A549 (cell line): ENCODE data around the gene DLX5. TPM values are rescaled to one million over a fixed set of nuclear protein-coding genes. Genes with fewer than 3 reads are reported as not detected.

ENCODE experiments used
- ATAC-seq, 2 experiments: fragments of 200-7000 bp in 1 of 2; fragments of >200 bp in 1 of 2; cut with Nextera tagmentation in 1 of 2; cut with Tn5 transposase in 1 of 2; 3 replicates each; pipeline versions ENCODE4 v1.8.0 to v1.9.1; 2018 to 2020; ENCODE audit warnings: mild to moderate bottlenecking in 1 of 2, moderate library complexity in 1 of 2
- CTCF ChIA-PET: fragments of 300-600 bp; sonication (Branson Sonifier 250); formaldehyde crosslinking; extraction: SDS; loops from one replicate; lab custom pipeline; 2021; ENCODE audit warnings: antibody characterized with exemption, inconsistent platforms; lab: Yijun Ruan, JAX
- POLR2A ChIA-PET: fragments of 350-600 bp; formaldehyde crosslinking; extraction: SDS; loops from one replicate; lab custom pipeline; 2021; ENCODE audit warnings: antibody characterized with exemption, inconsistent platforms; lab: Yijun Ruan, JAX
- DNase-seq, 2 experiments: peaks; one replicate each; pipeline versions ENCODE4 v3.0.0 to v3.0.0-alpha.2; 2011 to 2016; ENCODE audit warnings: low read depth in 1 of 2, low spot score in 1 of 2
- FAIRE-seq: peaks from 2 replicates; lab custom pipeline; 2011; peaks lifted over from hg19 to GRCh38; lab: Jason Lieb, UNC
- H3K27ac ChIP-seq, 2 experiments: fragments of >200 bp; sonication (Bioruptor Twin); formaldehyde crosslinking; 3 replicates each; pipeline ENCODE4 v1.5.1; 2016 to 2017
- H3K4me1 ChIP-seq: fragments of >200 bp; sonication (Bioruptor Twin); formaldehyde crosslinking; 3 replicates; pipeline ENCODE4 v1.6.1; 2016
- H3K4me2 ChIP-seq: fragments of >200 bp; sonication (Bioruptor Twin); formaldehyde crosslinking; 3 replicates; pipeline ENCODE4 v1.6.1; 2016
- H3K4me3 ChIP-seq: fragments of >200 bp; sonication (Bioruptor Twin); formaldehyde crosslinking; 3 replicates; pipeline ENCODE4 v1.5.1; 2016
- H3K9me3 ChIP-seq: fragments of >200 bp; sonication (Bioruptor Twin); formaldehyde crosslinking; 3 replicates; pipeline ENCODE4 v1.6.1; 2016
- CBX2 ChIP-seq: fragments of 200-600 bp; sonication (generic); IDR thresholded peaks from 2 replicates; pipeline ENCODE4 v1.6.1; 2016; ENCODE audit warnings: low read depth, mild to moderate bottlenecking, borderline replicate concordance
- CHD4 ChIP-seq: fragments of 200-600 bp; sonication (generic); IDR thresholded peaks from 2 replicates; pipeline ENCODE4 v1.6.1; 2016; ENCODE audit warnings: antibody characterized with exemption, mild to moderate bottlenecking, borderline replicate concordance
- EP300 ChIP-seq, 2 experiments: fragments of >200 bp; sonication (Bioruptor Twin); formaldehyde crosslinking; IDR thresholded peaks; 2 replicates in 1 of 2; 3 replicates in 1 of 2; pipeline ENCODE4 v1.6.1; 2016 to 2017
- FOSB ChIP-seq: fragments of 250-450 bp; sonication (Bioruptor Pico); IDR thresholded peaks from 2 replicates; pipeline ENCODE4 v1.5.0; 2020; ENCODE audit warnings: mild to moderate bottlenecking, moderate library complexity
- FOSL2 ChIP-seq, 2 experiments: fragments of 450-650 bp in 1 of 2; fragments of >200 bp in 1 of 2; sonication (Bioruptor Twin) in 1 of 2; formaldehyde crosslinking; IDR thresholded peaks; 2 replicates each; pipeline versions ENCODE4 v1.5.0 to v1.6.1; 2016 to 2020; ENCODE audit warnings: mild to moderate bottlenecking in 1 of 2, moderate library complexity in 1 of 2
- GATA3 ChIP-seq: IDR thresholded peaks from 2 replicates; pipeline ENCODE4 v1.6.1; 2012; ENCODE audit warnings: borderline replicate concordance
- HEYL ChIP-seq: fragments of 250-450 bp; sonication (Bioruptor Pico); IDR thresholded peaks from 2 replicates; pipeline ENCODE4 v1.8.0; 2021; ENCODE audit warnings: mild to moderate bottlenecking, moderate library complexity
- JUN ChIP-seq, 2 experiments: fragments of >200 bp; sonication (Bioruptor Twin); formaldehyde crosslinking; IDR thresholded peaks; 2 replicates in 1 of 2; 3 replicates in 1 of 2; pipeline ENCODE4 v1.6.1; 2016 to 2017
- KDM1A ChIP-seq: fragments of 200-600 bp; sonication (generic); IDR thresholded peaks from 2 replicates; pipeline ENCODE4 v1.6.1; 2016; ENCODE audit warnings: low read depth, mild to moderate bottlenecking
- KDM5A ChIP-seq: fragments of 200-600 bp; sonication (generic); IDR thresholded peaks from 2 replicates; pipeline ENCODE4 v1.6.1; 2016; ENCODE audit warnings: antibody characterized with exemption, mild to moderate bottlenecking
- MAFK ChIP-seq: fragments of 450-650 bp; IDR thresholded peaks from 2 replicates; pipeline ENCODE4 v1.6.1; 2014; ENCODE audit not compliant: partially characterized antibody
- MAZ ChIP-seq: fragments of 150-350 bp; IDR thresholded peaks from 2 replicates; pipeline ENCODE4 v1.6.1; 2014; ENCODE audit warnings: antibody characterized with exemption, low read depth, low read length, borderline replicate concordance
- MYC ChIP-seq: IDR thresholded peaks from 2 replicates; pipeline ENCODE4 v1.6.1; 2012; ENCODE audit warnings: mild to moderate bottlenecking, inconsistent platforms, low read length, improper control_type of control experiment, borderline replicate concordance
- POLR2A ChIP-seq: IDR thresholded peaks from 2 replicates; pipeline ENCODE4 v1.6.1; 2012; ENCODE audit warnings: mild to moderate bottlenecking, low read length
- POLR2AphosphoS2 ChIP-seq: conservative IDR thresholded peaks from 2 replicates; pipeline ENCODE4 v1.6.1; 2012; ENCODE audit warnings: low read length, improper control_type of control experiment, inconsistent platforms
- RAD21 ChIP-seq, 2 experiments: fragments of >200 bp in 1 of 2; sonication (Bioruptor Twin) in 1 of 2; formaldehyde crosslinking in 1 of 2; IDR thresholded peaks in 1 of 2; conservative IDR thresholded peaks in 1 of 2; 2 replicates in 1 of 2; 3 replicates in 1 of 2; pipeline ENCODE4 v1.6.1; 2012 to 2018; ENCODE audit warnings: inconsistent platforms in 1 of 2
- RARB ChIP-seq: fragments of 250-450 bp; sonication (Bioruptor Pico); IDR thresholded peaks from 2 replicates; pipeline ENCODE4 v1.8.0; 2021; ENCODE audit warnings: mild to moderate bottlenecking, moderate library complexity
- RCOR1 ChIP-seq: fragments of 150-350 bp; IDR thresholded peaks from 2 replicates; pipeline ENCODE4 v1.6.1; 2014; ENCODE audit warnings: antibody characterized with exemption, low read length, low read depth
- RFX5 ChIP-seq: fragments of 450-650 bp; IDR thresholded peaks from 2 replicates; pipeline ENCODE4 v1.7.1; 2014; ENCODE audit warnings: antibody characterized with exemption, mild to moderate bottlenecking, moderate library complexity
- TFCP2L1 ChIP-seq: fragments of 250-450 bp; sonication (Bioruptor Pico); IDR thresholded peaks from 2 replicates; pipeline ENCODE4 v1.5.0; 2021; ENCODE audit warnings: mild to moderate bottlenecking
- TP53 ChIP-seq: fragments of 250-450 bp; sonication (Bioruptor Pico); IDR thresholded peaks from 2 replicates; pipeline ENCODE4 v1.5.0; 2021; ENCODE audit warnings: mild to moderate bottlenecking, moderate library complexity
- ZFP36 ChIP-seq: fragments of 450-650 bp; IDR thresholded peaks from 2 replicates; pipeline ENCODE4 v1.6.1; 2014; ENCODE audit warnings: borderline replicate concordance; ENCODE audit not compliant: partially characterized antibody
- ZNF302 ChIP-seq: fragments of 250-450 bp; sonication (Bioruptor Pico); IDR thresholded peaks from 2 replicates; pipeline ENCODE4 v1.9.0; 2021; ENCODE audit warnings: inconsistent platforms, mild to moderate bottlenecking, moderate library complexity
- WGBS: methylation state at CpG from one replicate; pipeline ENCODE4 v1.1.6; 2017; ENCODE audit errors: missing lambda C conversion rate; 5-methylcytosine and 5-hydroxymethylcytosine counted together
- polyA plus RNA-seq, 4 experiments: library from polyadenylated mRNA; depleted of rRNA in 3 of 4; stranded (reverse); fragments of >200 nt; fragmentation: RNase III in 1 of 4; extraction: RNeasy Plus Mini Kit Qiagen cat#74134 plus additional on column Dnase treatment in 1 of 4; gene quantifications; 2 replicates in 3 of 4; 3 replicates in 1 of 4; pipeline ENCODE4 v1.2.3, GENCODE V29; 2011 to 2017
- TF ChIP-seq, protein P1 (sequence below): fragments of >200 bp; sonication (Bioruptor Twin); formaldehyde crosslinking; IDR thresholded peaks from 3 replicates; pipeline ENCODE4 v1.5.1; 2016
- TF ChIP-seq, protein P2 (sequence below): fragments of 250-450 bp; sonication (Bioruptor Pico); IDR thresholded peaks from 2 replicates; pipeline ENCODE4 v1.5.0; 2020; ENCODE audit warnings: low read depth, mild to moderate bottlenecking, moderate library complexity
- TF ChIP-seq, protein P3 (sequence below): fragments of 250-450 bp; sonication (Bioruptor Pico); IDR thresholded peaks from 2 replicates; pipeline ENCODE4 v1.5.0; 2021; ENCODE audit warnings: mild to moderate bottlenecking, moderate library complexity, borderline replicate concordance
- TF ChIP-seq, protein P4 (sequence below): fragments of >200 bp; sonication (Bioruptor Twin); formaldehyde crosslinking; IDR thresholded peaks from 2 replicates; pipeline ENCODE4 v1.6.1; 2016

The DLX5 gene
- polyA plus RNA-seq, 2 of the 4 experiments (the other 2 are of a cell fraction) = not detected

DNA sequence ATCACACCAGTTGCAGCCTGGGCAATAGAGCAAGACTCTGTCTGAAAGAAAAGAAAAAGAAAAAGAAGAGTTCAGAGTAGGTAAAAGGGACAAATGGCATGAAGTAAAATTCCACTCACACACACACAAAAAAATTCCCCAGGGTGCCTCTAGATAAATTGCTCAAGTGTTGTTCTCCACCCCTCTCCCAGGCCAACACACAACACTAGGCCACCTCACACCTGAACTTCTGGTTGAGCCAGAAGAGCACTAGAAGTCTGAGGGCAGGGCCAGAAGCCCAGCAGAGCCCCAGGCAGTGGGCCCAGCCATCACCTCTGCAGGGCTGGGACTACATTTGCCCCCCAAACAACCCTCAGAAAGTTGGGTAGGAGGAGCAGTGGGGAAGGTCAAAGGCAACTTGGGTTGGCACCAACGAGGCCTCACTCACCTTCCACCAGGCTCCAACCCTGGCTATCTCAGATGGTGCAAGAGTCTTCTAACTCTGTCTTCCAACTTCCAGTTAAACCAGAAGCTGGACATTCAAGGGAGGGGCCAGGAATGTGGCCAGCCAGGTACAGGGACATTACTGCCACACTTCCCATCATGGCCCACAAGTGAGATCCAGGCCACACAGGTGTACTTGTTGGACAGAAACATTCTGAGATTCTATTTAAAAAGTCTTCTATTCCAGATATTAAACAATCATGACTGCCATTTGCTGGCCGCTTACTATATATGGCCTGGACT is 44.9 kb downstream of the DLX5 start:
- DNase-seq = no peak
- no peak overlapping the region for H3K4me3 ChIP-seq
- TF ChIP-seq RAD21 (conservative IDR thresholded peaks at IDR 0.05 in 1 of 2, IDR thresholded peaks at IDR 0.05 in 1 of 2) (no peak), FOSL2 (IDR thresholded peaks at IDR 0.05) (no peak), FOSL2 (CRISPR knock-in tag; IDR thresholded peaks at IDR 0.05) (no peak), KDM1A (no peak), CBX2 (no peak), RFX5 (no peak), ZFP36 (no peak), MYC (no peak), TP53 (CRISPR knock-in tag) (no peak), RCOR1 (no peak), HEYL (no peak), FOSB (no peak), TFCP2L1 (CRISPR knock-in tag) (no peak), GATA3 (no peak), KDM5A (no peak), EP300 (IDR thresholded peaks at IDR 0.05) (no peak), CHD4 (no peak), POLR2AphosphoS2 (no peak)
- TF ChIP-seq, protein P1, sequence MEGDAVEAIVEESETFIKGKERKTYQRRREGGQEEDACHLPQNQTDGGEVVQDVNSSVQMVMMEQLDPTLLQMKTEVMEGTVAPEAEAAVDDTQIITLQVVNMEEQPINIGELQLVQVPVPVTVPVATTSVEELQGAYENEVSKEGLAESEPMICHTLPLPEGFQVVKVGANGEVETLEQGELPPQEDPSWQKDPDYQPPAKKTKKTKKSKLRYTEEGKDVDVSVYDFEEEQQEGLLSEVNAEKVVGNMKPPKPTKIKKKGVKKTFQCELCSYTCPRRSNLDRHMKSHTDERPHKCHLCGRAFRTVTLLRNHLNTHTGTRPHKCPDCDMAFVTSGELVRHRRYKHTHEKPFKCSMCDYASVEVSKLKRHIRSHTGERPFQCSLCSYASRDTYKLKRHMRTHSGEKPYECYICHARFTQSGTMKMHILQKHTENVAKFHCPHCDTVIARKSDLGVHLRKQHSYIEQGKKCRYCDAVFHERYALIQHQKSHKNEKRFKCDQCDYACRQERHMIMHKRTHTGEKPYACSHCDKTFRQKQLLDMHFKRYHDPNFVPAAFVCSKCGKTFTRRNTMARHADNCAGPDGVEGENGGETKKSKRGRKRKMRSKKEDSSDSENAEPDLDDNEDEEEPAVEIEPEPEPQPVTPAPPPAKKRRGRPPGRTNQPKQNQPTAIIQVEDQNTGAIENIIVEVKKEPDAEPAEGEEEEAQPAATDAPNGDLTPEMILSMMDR = no peak
- TF ChIP-seq, protein P2, sequence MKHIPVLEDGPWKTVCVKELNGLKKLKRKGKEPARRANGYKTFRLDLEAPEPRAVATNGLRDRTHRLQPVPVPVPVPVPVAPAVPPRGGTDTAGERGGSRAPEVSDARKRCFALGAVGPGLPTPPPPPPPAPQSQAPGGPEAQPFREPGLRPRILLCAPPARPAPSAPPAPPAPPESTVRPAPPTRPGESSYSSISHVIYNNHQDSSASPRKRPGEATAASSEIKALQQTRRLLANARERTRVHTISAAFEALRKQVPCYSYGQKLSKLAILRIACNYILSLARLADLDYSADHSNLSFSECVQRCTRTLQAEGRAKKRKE (CRISPR knock-in tag) = no peak
- TF ChIP-seq, protein P3, sequence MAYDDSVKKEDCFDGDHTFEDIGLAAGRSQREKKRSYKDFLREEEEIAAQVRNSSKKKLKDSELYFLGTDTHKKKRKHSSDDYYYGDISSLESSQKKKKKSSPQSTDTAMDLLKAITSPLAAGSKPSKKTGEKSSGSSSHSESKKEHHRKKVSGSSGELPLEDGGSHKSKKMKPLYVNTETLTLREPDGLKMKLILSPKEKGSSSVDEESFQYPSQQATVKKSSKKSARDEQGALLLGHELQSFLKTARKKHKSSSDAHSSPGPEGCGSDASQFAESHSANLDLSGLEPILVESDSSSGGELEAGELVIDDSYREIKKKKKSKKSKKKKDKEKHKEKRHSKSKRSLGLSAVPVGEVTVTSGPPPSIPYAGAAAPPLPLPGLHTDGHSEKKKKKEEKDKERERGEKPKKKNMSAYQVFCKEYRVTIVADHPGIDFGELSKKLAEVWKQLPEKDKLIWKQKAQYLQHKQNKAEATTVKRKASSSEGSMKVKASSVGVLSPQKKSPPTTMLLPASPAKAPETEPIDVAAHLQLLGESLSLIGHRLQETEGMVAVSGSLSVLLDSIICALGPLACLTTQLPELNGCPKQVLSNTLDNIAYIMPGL = no peak
- TF ChIP-seq, all 56 proteins: peak for 0
- Histone ChIP-seq H3K4me2 (no peak overlapping the region), H3K27ac (no peak overlapping the region), H3K9me3 (no peaks in the 10 kb centered on the region), H3K4me1 (no peaks in the 10 kb centered on the region)
- 47% methylated on average over 2 of the region's 2 CpGs for WGBS
- POLR2A ChIA-PET = no interaction called here
- FAIRE-seq (no peak), ATAC-seq (no peak)
- CTCF ChIA-PET = interaction anchor here (1.3 kb wide), 1 partner anchor 48 kb away, joined by 5 read pairs; no protein-coding TSS in a partner anchor

DNA sequence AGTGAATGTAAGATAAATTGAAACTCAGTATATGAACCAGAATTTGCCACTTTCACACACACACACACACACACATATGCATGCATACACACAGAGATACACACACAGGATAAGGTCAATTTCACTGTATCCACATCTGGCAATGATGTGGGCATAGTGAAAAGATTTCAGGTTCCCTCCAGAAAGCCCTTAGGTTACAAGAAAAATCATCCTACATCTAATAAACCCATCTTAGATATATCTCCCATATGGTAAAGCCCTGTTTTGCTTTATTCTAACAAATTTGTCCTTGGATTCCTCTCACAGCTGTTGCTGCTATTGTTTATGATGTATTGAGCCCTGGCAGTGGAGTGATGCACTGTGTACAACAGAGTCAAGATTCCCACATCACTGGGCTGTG is 47.2 kb downstream of the DLX5 start:
- ATAC-seq (no peak), FAIRE-seq (no peak), DNase-seq (no peak)
- H3K4me1 ChIP-seq = no peaks in the 10 kb centered on the region
- no peaks in the 10 kb centered on the region for H3K9me3 ChIP-seq
- CTCF ChIA-PET = no interaction called here
- TF ChIP-seq MAFK (no peak), TFCP2L1 (CRISPR knock-in tag) (no peak), JUN (IDR thresholded peaks at IDR 0.05) (no peak), MYC (no peak), ZNF302 (CRISPR knock-in tag) (no peak), TP53 (CRISPR knock-in tag) (no peak), RARB (CRISPR knock-in tag) (no peak), POLR2A (no peak), MAZ (no peak)
- TF ChIP-seq, protein P4, sequence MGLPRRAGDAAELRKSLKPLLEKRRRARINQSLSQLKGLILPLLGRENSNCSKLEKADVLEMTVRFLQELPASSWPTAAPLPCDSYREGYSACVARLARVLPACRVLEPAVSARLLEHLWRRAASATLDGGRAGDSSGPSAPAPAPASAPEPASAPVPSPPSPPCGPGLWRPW = no peak
- TF ChIP-seq, protein P3 = no peak
- POLR2A ChIA-PET = no interaction called here
- H3K27ac ChIP-seq = no peak overlapping the region
- H3K4me3 ChIP-seq = no peak overlapping the region
- H3K4me2 ChIP-seq = no peak overlapping the region
